Neural progenitor cell (in vitro differentiated cells): ENCODE results near the gene ART3. TPM values are rescaled to one million over a fixed set of nuclear protein-coding genes. Genes with fewer than 3 reads are reported as not detected.

Source experiments
- DNase-seq: peaks from one replicate; pipeline ENCODE4 v3.0.0-alpha.2; 2016; ENCODE audit warnings: low spot score
- H2AFZ ChIP-seq: fragments of 200-600 bp; sonication (generic); replicated peaks from 2 replicates; pipeline ENCODE4 v1.6.1; 2016; ENCODE audit warnings: antibody characterized with exemption
- H3F3A ChIP-seq: fragments of 200-600 bp; sonication (generic); 2 replicates; pipeline ENCODE4 v1.6.1; 2016; ENCODE audit warnings: antibody characterized with exemption, low read depth
- H3K27ac ChIP-seq: fragments of 200-600 bp; sonication (generic); 2 replicates; pipeline ENCODE4 v1.5.1; 2016; ENCODE audit warnings: mild to moderate bottlenecking
- H3K27me3 ChIP-seq: fragments of 200-600 bp; sonication (generic); 2 replicates; pipeline ENCODE4 v1.6.1; 2016; ENCODE audit warnings: mild to moderate bottlenecking, moderate library complexity
- H3K36me3 ChIP-seq: fragments of 200-600 bp; sonication (generic); 2 replicates; pipeline ENCODE4 v1.5.1; 2016
- H3K4me1 ChIP-seq: fragments of 200-600 bp; sonication (generic); 2 replicates; pipeline ENCODE4 v1.6.1; 2016; ENCODE audit warnings: mixed run types
- H3K4me2 ChIP-seq: fragments of 200-600 bp; sonication (generic); 2 replicates; pipeline ENCODE4 v1.6.1; 2016
- H3K4me3 ChIP-seq: fragments of 200-600 bp; sonication (generic); 2 replicates; pipeline ENCODE4 v1.5.1; 2016
- H3K79me2 ChIP-seq: fragments of 200-600 bp; sonication (generic); 2 replicates; pipeline ENCODE4 v1.6.1; 2016; ENCODE audit warnings: low read depth
- H3K9ac ChIP-seq: fragments of 200-600 bp; sonication (generic); 2 replicates; pipeline ENCODE4 v1.6.1; 2016
- H3K9me3 ChIP-seq: fragments of 200-600 bp; sonication (generic); 2 replicates; pipeline ENCODE4 v1.5.1; 2016; ENCODE audit warnings: low read depth
- H4K20me1 ChIP-seq: fragments of 200-600 bp; sonication (generic); 2 replicates; pipeline ENCODE4 v1.6.1; 2016; ENCODE audit warnings: low read depth
- H3K27ac Mint-ChIP-seq: 3 replicates; pipeline ENCODE4 v1.8.0; 2021; ENCODE audit warnings: mixed read lengths
- H3K27me3 Mint-ChIP-seq: 2 replicates; pipeline ENCODE4 v1.8.0; 2022; ENCODE audit warnings: low read depth, mild to moderate bottlenecking, inconsistent platforms, moderate library complexity, mixed read lengths; ENCODE audit not compliant: insufficient read depth
- H3K36me3 Mint-ChIP-seq: 3 replicates; pipeline ENCODE4 v1.8.0; 2021; ENCODE audit warnings: mixed read lengths
- H3K4me1 Mint-ChIP-seq: 3 replicates; pipeline ENCODE4 v1.8.0; 2021; ENCODE audit warnings: mixed read lengths
- H3K4me3 Mint-ChIP-seq: 3 replicates; pipeline ENCODE4 v1.8.0; 2021; ENCODE audit warnings: mild to moderate bottlenecking, moderate library complexity, mixed read lengths
- H3K9me3 Mint-ChIP-seq: 3 replicates; pipeline ENCODE4 v1.8.0; 2020; ENCODE audit warnings: mixed read lengths
- CTCF ChIP-seq: fragments of 200-600 bp; sonication (generic); IDR thresholded peaks from 2 replicates; pipeline ENCODE4 v1.5.1; 2017; ENCODE audit warnings: antibody characterized with exemption, mild to moderate bottlenecking
- EZH2 ChIP-seq: fragments of 200-600 bp; sonication (generic); IDR thresholded peaks from 2 replicates; pipeline ENCODE4 v1.6.1; 2017; ENCODE audit warnings: antibody characterized with exemption, mild to moderate bottlenecking, moderate library complexity
- EZH2phosphoT487 ChIP-seq: fragments of 200-600 bp; sonication (generic); IDR thresholded peaks from 2 replicates; pipeline ENCODE4 v1.6.1; 2017; ENCODE audit warnings: antibody characterized with exemption
- total RNA-seq: library from RNA; depleted of rRNA; stranded (reverse); fragments of >200 nt; gene quantifications from 2 replicates; pipeline ENCODE4 v1.2.3, GENCODE V29; 2015; ENCODE audit warnings: low replicate concordance

Gene ART3
- total RNA-seq, 1 donor from 2014 or later = not detected

- no peaks in the 10 kb centered on the region for H3F3A ChIP-seq
- H3K27me3 ChIP-seq = no peaks in the 10 kb centered on the region
- H3K4me3 ChIP-seq = no peak overlapping the region
- H4K20me1 ChIP-seq = no peaks in the 10 kb centered on the region
- Mint-ChIP-seq H3K4me3 (no peak overlapping the region), H3K36me3 (no peaks in the 10 kb centered on the region), H3K27me3 (no peaks in the 10 kb centered on the region), H3K27ac (no peak overlapping the region), H3K4me1 (no peaks in the 10 kb centered on the region), H3K9me3 (no peaks in the 10 kb centered on the region)
- TF ChIP-seq CTCF (no peak), EZH2 (no peak), EZH2phosphoT487 (no peak)
- peak overlapping the region; percentile 25 for H3K4me2 ChIP-seq
- no peaks in the 10 kb centered on the region for H3K9me3 ChIP-seq
- peak overlapping the region; percentile 97 for H2AFZ ChIP-seq
- no peaks in the 10 kb centered on the region for H3K36me3 ChIP-seq
- DNase-seq = peak; percentile 20
- no peak overlapping the region for H3K27ac ChIP-seq
- peaks cover 10% of the 10 kb centered on the region for H3K4me1 ChIP-seq
- H3K9ac ChIP-seq = no peak overlapping the region
- no peaks in the 10 kb centered on the region for H3K79me2 ChIP-seq
Measured at GRCh38 chr4:76072760-76073159, 1.7 kb upstream of the ART3 start.

DNA sequence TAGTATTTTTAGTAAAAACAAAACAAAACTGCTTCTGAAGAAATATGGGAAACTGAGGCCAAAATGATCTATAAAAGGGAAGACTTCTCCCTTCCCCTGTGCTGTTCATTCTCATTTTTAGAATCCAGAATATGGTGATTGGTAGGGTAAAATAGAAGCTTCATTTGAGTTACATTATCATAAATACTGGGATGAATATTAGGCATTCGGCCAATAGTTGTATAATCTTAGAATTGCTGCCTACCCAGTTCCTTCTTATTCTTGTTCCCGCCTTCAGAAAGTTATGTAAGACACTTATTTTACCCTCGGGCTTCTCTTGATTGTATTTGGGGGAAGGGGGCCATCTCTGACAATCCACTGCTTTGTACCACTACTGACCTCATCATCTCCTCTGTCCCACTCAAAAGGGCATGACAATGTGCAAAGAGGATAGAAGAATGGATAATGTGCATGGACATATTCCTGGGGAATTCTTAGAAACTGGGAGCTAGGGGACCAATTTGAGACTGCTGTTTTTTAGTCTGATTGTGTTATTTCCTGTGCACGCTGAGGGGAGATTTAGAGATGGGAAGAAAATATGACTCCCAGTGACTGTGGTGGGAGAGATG lies 588 bp downstream of the ART3 start:
- DNase-seq = no peak

DNA sequence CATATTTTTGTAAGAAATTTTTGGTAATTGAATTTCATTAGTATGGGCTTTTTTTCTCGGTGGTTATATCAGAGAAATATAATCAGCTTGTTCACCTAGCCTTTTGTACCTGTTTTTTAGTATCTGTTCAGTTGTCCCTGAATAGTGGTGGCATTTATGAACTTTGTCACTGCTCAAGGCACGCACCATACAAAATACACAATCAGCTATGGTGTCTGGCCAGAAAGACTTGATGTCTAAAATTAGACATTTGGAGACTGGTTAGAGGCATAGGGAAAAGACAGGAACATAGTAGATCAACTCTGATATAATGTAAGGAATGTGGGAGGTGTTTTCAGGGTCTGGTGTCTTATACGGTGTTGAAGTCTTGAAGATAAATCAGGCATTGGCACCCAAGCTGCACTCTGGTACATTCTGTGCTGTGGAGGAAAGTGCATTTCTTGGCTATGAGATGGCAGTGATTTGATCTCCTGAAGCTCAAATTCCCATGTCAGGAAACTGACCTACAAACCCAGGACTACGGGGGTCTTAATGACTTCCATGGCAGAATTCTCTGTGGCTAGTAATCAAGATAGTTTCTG lies 3.6 kb downstream of the ART3 start:
- H3K36me3 ChIP-seq = no peaks in the 10 kb centered on the region
- H3K27me3 ChIP-seq = no peaks in the 10 kb centered on the region
- no peak for TF ChIP-seq EZH2
- no peak for TF ChIP-seq CTCF
- TF ChIP-seq EZH2phosphoT487 = no peak
- Mint-ChIP-seq H3K27me3 (no peaks in the 10 kb centered on the region), H3K27ac (no peak overlapping the region), H3K9me3 (no peaks in the 10 kb centered on the region), H3K36me3 (no peaks in the 10 kb centered on the region), H3K4me1 (no peaks in the 10 kb centered on the region), H3K4me3 (no peak overlapping the region)
- H3K9me3 ChIP-seq = no peaks in the 10 kb centered on the region
- no peak for DNase-seq
- no peak overlapping the region for H3K27ac ChIP-seq
- H3K4me2 ChIP-seq = no peak overlapping the region
- H3F3A ChIP-seq = no peaks in the 10 kb centered on the region
- no peak overlapping the region for H3K4me3 ChIP-seq
- H3K4me1 ChIP-seq = peaks cover 1% of the 10 kb centered on the region
- H3K9ac ChIP-seq = no peak overlapping the region
- no peaks in the 10 kb centered on the region for H4K20me1 ChIP-seq
- no peaks in the 10 kb centered on the region for H3K79me2 ChIP-seq
- no peak overlapping the region for H2AFZ ChIP-seq

More for the DNA sequence above, 588 bp downstream of the ART3 start:
- no peak overlapping the region for H3K27ac ChIP-seq
- Mint-ChIP-seq H3K9me3 (no peaks in the 10 kb centered on the region), H3K4me1 (no peaks in the 10 kb centered on the region), H3K4me3 (no peak overlapping the region), H3K27ac (no peak overlapping the region), H3K27me3 (no peaks in the 10 kb centered on the region), H3K36me3 (no peaks in the 10 kb centered on the region)
- H3F3A ChIP-seq = no peaks in the 10 kb centered on the region
- no peak overlapping the region for H3K9ac ChIP-seq
- no peaks in the 10 kb centered on the region for H3K27me3 ChIP-seq
- peaks cover 10% of the 10 kb centered on the region for H3K4me1 ChIP-seq
- no peak overlapping the region for H3K4me2 ChIP-seq
- H3K79me2 ChIP-seq = no peaks in the 10 kb centered on the region
- no peaks in the 10 kb centered on the region for H3K36me3 ChIP-seq
- no peaks in the 10 kb centered on the region for H4K20me1 ChIP-seq
- H3K4me3 ChIP-seq = no peak overlapping the region
- TF ChIP-seq CTCF (no peak), EZH2phosphoT487 (no peak), EZH2 (no peak)
- H3K9me3 ChIP-seq = no peaks in the 10 kb centered on the region
- H2AFZ ChIP-seq = peak overlapping the region; percentile 26
